ENCODE data around the gene SLC25A20. TPM values are rescaled to one million over a fixed set of nuclear protein-coding genes. Genes with fewer than 3 reads are reported as not detected.
"Not testable (repeated sequence)": the region's sequence is repeated elsewhere in the genome, so short reads cannot be mapped to it uniquely, and the experiment has no call there.

Gene SLC25A20
- polyA plus RNA-seq, 1 donor from 2014 or later, result 13.7 TPM

DNA sequence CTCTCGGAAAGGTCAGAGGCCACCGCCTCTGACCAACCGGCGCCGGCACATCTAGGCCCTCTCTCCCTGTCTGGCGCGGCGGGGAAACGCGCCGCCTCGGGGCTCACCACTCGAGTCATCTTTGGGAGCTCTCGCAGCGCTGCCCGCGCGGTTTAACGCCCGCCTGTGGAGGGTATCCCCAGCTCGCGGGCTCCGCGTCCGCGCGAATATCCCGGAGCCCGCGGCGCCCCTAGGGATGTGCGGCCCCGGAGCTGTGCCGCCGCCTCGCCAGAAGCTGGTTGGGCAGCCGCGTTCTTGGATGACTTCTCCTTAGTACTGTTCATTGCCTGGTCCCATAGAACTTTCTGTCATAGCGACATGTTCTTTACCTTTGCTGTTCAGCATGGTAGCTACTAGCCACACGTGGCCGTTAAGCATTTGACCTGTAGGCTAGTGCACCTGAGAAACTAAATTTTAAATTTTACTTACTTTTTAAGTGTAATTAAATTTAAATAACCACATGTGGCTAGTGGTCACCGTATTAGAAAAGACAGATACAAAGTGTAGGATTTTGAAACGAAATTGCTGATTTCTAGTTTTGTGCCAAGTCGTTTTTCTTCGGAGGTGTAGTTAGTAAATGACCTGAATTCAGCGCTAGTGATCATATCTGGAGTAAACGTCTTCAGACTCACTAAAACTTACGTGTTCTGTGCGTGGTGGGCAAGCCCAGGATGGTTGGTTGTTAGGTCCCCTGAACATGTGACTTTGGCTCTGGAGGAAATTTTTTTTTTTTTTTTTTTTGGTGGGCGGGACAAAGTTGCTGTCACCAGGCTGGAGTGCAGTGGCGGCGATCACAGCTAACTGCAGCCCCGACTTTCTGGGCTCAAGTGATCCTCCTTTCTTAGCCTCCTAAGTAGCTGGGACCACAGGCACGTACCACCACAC is 20.8 kb upstream of the SLC25A20 start:
- Mint-ChIP-seq H3K4me3 (peak overlapping the region; percentile 93 to 99 (median 96)), H3K27ac (peak overlapping the region; percentile 94 to 99 (median 95)), H3K9me3 (no peaks in the 10 kb centered on the region), H3K36me3 (no peaks in the 10 kb centered on the region), H3K27me3 (no peaks in the 10 kb centered on the region), H3K4me1 (peaks cover 14 to 21% (median 18%) of the 10 kb centered on the region in 3 donors)

DNA sequence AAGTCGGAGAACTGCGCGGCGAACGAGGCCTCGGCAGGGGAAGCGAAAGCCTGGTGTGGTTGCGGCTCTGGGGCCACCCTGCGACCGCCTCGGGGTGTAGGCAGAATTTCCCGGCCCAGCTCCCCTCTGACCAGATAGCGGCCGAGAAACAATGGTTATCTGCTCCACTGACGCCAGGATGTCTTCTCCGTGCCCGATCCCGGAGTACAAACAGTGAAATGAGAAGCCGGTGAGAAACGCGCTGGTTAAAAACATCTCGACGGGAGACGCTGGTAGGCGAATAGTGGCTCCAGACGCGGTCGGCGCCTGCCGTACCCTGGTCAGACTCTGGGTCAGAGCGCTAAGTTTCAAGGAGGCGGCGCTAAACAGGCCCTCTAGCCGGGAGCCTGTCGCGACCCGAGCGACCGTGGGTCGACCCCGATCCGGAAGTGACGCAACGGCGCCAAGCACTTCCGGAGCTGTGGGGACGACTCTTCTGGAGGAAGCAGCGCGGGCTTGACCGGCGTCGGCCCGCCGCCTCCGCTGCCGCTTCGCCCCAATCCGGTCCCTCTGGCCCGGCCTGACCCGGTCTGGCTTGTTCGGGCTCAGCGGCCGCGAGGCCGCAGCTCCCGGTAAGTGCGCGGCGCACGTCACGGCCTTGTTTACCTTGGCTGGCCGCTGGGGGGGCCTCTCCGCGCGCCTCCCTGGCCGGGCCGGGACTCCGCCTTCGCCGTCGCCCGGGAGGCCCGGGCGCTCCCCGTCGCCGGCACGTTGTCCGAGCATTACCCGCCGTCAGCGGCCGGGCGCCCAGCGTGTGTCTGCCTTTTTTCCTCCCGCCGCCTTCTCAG is 19.9 kb upstream of the SLC25A20 start, which contains the start of gene ARIH2:
ARIH2 (plus strand) TSS at position 455 of the 827 bp plus-strand sequence. CDS start 8,717 bp downstream, outside the sequence.
- H3K27me3 Mint-ChIP-seq, result no peaks in the 10 kb centered on the region
- H3K9me3 Mint-ChIP-seq, result no peaks in the 10 kb centered on the region
- H3K27ac Mint-ChIP-seq, result peak within 1 kb of the TSS; percentile 94 to 99 (median 95)
- H3K4me1 Mint-ChIP-seq, result peaks cover 14 to 21% (median 18%) of the 10 kb centered on the region in 3 donors
- H3K4me3 Mint-ChIP-seq, result peak within 1 kb of the TSS; percentile 93 to 99 (median 96)
- no peaks in the 10 kb centered on the region for H3K36me3 Mint-ChIP-seq

DNA sequence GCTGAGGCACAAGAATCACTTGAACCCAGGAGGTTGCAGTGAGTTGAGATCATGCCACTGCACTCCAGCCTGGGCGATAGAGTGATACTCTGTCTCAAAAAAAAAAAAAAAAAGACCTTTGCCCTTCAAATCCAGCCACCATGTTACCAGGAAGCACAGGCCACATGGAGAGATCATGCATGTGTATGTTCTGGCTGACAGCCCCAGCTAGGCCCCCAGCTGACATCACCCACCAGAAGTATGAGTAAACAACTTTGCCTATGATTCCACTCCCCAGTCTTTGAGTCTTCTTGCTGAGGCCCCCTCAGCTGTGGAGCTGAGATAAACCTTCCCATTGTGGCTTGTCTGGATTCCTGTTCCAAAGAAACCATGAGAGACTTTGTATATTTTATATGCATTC is 16.6 kb upstream of the SLC25A20 start:
- Mint-ChIP-seq H3K27ac (peak overlapping the region in 2 of 3 donors; percentile 57 to 78), H3K4me3 (no peak overlapping the region)

DNA sequence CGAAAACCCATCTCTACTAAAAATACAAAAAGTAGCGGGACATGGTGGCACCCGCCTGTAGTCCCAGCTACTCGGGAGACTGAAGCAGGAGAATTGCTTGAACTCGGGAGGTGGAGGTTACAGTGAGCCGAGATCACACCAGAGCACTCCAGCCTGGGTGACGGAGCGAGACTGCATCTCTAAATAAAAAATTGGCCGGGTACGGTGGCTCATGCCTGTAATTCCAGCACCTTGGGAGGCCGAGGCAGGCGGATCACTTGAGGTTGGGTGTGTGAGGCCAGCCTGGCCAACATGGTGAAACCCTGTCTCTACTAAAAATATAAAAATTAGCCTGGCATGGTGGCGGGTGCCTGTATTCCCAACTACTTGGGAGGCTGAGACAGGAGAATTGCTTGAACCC is 8.3 kb upstream of the SLC25A20 start:
- H3K27me3 Mint-ChIP-seq, H3K27ac Mint-ChIP-seq, H3K4me1 Mint-ChIP-seq, H3K4me3 Mint-ChIP-seq, H3K9me3 Mint-ChIP-seq, H3K36me3 Mint-ChIP-seq: not testable (repeated sequence)

More for the DNA sequence above, 16.6 kb upstream of the SLC25A20 start:
- Mint-ChIP-seq H3K9me3 (no peaks in the 10 kb centered on the region), H3K27me3 (no peaks in the 10 kb centered on the region), H3K36me3 (no peaks in the 10 kb centered on the region), H3K4me1 (peaks cover 8 to 17% (median 12%) of the 10 kb centered on the region in 3 donors)

DNA sequence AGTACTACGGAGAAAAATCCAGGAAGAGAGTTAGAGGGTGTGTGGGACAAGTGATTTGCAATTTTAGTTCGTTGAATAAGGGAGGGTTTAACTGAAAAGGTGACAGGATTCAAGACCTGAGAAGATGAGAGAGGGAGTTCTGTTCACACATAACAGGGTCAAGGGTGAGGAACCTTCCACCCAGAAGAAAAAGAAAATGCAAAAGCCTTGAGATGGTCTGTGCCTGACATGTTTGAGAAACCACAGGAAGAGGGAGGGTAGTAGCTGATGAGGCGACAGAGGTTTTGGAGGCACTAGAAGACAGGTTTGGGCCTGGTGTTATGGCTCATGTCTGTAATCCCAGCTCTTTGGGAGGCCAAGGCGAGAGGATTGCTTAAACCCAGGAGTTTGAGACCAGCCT is 591 bp upstream of the SLC25A20 start:
- peak overlapping the region; percentile 78 to 94 (median 92) for H3K27ac Mint-ChIP-seq
- no peaks in the 10 kb centered on the region for H3K36me3 Mint-ChIP-seq
- H3K4me1 Mint-ChIP-seq, result peaks cover 31 to 35% (median 32%) of the 10 kb centered on the region in 3 donors
- no peaks in the 10 kb centered on the region for H3K27me3 Mint-ChIP-seq
- peak overlapping the region; percentile 95 to 99 (median 96) for H3K4me3 Mint-ChIP-seq
- no peaks in the 10 kb centered on the region for H3K9me3 Mint-ChIP-seq

DNA sequence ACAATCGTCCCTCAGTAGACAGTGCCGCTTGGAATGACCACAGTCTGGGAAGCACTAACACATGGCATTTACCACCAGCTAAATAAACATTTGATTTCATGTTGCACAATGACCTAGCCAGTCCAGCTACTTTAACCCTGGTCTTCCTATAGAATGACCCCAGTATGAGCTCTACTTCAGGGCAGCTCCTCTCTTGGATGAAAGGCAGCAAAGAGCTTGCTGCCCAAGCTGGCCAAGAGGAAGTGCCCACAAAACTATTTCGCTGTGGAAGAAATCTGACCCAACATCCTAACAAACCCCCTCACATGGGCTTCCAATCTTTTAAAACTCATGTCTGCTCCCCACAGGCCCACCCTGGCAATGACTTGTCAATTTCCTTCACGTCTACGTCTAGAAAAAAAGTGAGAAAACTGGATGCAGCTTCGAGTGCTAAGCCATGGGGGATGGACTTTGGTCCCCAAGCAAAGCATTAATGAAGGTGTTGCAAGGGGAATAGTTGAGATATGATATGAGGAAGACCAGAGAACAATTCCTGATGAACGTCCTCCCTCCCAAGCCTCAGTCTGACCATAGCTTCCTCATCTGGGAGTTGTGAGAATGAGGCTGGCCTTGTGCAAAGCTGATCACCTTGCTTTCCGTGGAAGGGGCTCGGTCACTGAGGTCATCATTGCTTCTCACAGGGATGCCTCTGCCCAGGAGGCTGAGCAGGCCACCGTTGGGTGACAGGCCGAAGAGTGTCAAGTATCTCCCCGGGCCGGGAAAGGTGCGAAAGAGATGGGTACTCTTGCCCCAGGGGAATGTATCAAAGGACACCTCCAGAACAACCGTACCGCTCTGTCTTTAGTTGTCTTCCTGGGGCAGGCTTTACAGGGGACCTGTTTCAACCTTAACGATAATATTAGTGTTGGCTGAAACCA is 964 bp downstream of the SLC25A20 start:
- Mint-ChIP-seq H3K36me3 (no peaks in the 10 kb centered on the region), H3K27ac (peak overlapping the region; percentile 78 to 94 (median 92)), H3K4me3 (peak overlapping the region; percentile 95 to 99 (median 96)), H3K4me1 (peaks cover 25 to 29% (median 26%) of the 10 kb centered on the region in 3 donors), H3K9me3 (no peaks in the 10 kb centered on the region), H3K27me3 (no peaks in the 10 kb centered on the region)

DNA sequence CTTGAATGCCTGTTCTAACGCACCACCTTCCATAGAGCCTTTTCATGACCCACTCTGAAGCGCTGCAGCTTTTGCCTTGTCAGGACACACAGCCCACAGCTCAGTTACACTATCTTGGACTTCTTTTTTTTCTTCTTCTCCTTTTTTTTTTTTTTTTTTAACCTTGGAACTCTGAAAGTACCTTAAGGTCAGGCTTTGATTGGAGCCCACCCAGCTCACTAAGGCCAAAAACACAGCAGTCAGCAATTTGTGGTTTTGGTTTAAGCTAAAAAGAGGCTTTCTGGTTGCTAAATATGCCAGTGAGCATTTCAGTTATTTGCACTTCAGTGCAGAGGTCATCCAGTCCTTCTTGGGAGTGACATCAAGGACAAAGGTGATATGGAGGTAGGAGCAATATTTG is 1.7 kb downstream of the SLC25A20 start:
- Mint-ChIP-seq H3K36me3 (no peaks in the 10 kb centered on the region), H3K4me3 (peak overlapping the region; percentile 48 to 96 (median 68))

DNA sequence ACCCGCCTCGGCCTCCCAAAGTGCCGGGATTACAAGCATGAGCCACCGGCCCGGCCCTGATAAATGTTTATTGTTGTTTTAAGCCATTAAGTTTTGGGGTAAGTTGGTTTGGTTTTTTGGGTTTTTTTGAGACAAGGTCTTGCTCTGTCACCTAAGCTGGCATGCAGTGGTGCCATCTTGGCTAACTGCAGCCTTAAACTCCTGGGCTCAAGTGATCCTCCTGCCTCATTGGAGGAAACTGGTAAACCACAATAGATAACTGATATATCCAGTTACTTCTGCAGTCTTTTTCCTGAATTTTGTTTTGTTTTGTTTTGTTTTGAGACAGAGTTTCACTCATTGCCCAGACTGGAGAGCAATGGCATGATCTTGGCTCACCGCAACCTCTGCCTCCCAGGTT is 4.2 kb downstream of the SLC25A20 start:
- Mint-ChIP-seq H3K4me1 (peaks cover 21 to 26% (median 24%) of the 10 kb centered on the region in 3 donors), H3K36me3 (peaks cover 4% of the 10 kb centered on the region), H3K9me3 (no peaks in the 10 kb centered on the region), H3K4me3 (no peak overlapping the region), H3K27me3 (no peaks in the 10 kb centered on the region), H3K27ac (peak overlapping the region in 1 of 3 donors; percentile 19)

More for the DNA sequence above, 1.7 kb downstream of the SLC25A20 start:
- Mint-ChIP-seq H3K27me3 (no peaks in the 10 kb centered on the region), H3K4me1 (peaks cover 25 to 30% (median 26%) of the 10 kb centered on the region in 3 donors), H3K27ac (peak overlapping the region in 2 of 3 donors; percentile 59 to 78), H3K9me3 (no peaks in the 10 kb centered on the region)

DNA sequence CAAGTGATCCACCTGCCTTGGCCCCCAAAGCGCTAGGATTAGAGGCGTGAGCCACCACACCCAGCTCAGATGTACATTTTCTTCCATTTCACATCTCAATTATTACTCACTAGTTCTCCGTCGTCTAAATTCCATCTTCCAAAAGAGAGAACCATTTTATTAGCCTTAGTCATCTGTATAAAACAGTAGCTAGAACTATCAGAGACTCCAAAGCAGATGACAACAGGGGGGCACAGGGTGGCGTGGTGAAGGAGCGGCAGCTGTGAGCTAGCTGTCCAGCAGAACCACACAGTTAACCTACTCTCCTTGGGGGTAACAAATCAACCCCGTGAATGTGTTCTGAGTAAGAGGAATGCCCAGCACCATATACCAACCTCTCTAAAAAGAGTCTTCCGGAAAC is 7.1 kb downstream of the SLC25A20 start:
- Mint-ChIP-seq H3K4me1 (peaks cover 0 to 5% (median 0%) of the 10 kb centered on the region in 3 donors), H3K36me3 (peaks cover 4% of the 10 kb centered on the region), H3K4me3 (no peak overlapping the region), H3K27me3 (no peaks in the 10 kb centered on the region), H3K9me3 (no peaks in the 10 kb centered on the region), H3K27ac (no peak overlapping the region)

DNA sequence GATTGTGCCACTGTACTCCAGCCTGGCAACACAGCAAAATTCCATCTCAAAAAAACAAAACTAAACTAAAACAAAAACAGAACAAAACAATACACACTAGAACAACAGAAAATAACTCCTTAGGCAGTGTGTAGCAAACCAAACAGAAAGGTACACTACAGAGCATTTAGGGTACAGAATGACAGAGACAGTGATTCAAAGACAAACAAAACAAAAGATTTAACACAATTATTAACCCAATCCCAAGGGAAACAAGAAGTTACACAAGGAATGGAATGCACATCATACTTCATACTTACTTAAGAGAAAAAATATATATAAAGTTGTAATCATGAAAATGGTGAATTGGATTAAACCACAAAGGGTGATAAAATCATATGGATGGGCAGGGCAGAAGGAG is 12.9 kb downstream of the SLC25A20 start:
- Mint-ChIP-seq H3K27ac (peak overlapping the region in 1 of 3 donors; percentile 66), H3K4me3 (no peak overlapping the region), H3K9me3 (no peaks in the 10 kb centered on the region), H3K27me3 (no peaks in the 10 kb centered on the region), H3K36me3 (peaks cover 9% of the 10 kb centered on the region), H3K4me1 (peaks cover 0 to 14% (median 3%) of the 10 kb centered on the region in 3 donors)

DNA sequence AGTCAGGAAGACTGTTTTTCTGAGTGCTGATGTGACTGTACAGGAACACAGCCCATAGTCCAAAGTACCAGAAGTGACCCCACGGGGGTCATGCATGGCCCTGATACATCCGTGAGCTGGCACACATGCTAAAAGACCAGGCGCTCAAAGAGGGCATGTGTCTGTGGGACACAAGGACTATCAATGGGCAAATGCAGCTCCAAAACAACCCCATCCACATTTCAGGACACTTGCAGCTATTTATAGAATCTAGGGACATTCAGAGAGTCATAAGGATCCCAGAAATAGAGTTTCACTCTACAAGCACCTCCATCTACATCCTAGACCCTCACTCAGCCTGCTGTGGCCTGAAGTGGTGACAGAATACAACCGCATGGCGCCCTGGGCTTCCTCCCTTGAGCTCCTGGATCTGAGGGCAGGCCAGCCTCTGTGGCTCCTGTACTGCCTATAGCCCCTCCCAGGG is 17.0 kb downstream of the SLC25A20 start:
- Mint-ChIP-seq H3K27me3 (no peaks in the 10 kb centered on the region), H3K27ac (no peak overlapping the region), H3K4me3 (no peak overlapping the region), H3K36me3 (peaks cover 9% of the 10 kb centered on the region), H3K4me1 (peaks cover 0 to 22% (median 9%) of the 10 kb centered on the region in 3 donors), H3K9me3 (no peaks in the 10 kb centered on the region)

DNA sequence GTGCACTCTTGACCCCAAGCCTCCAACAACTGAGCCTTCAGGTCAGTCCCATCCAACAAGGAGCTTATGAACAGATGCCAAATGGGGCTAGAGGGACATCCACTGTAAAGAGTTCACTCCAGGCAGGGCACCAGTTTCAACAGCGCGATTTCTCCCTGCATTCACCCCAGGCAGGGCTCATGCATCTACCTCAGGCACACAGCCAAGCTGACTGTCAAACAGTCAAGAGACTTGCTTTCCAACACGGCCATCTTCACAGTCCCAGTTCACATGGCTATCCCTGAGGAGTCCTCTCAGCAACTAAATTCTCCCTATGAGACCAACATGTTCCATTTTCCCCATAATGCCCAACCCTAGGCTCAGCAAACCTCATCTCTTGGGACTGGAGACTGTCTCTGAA is 17.7 kb downstream of the SLC25A20 start:
- Mint-ChIP-seq H3K4me3 (no peak overlapping the region), H3K27ac (no peak overlapping the region), H3K27me3 (no peaks in the 10 kb centered on the region), H3K9me3 (no peaks in the 10 kb centered on the region), H3K4me1 (peaks cover 0 to 21% (median 9%) of the 10 kb centered on the region in 3 donors), H3K36me3 (peaks cover 9% of the 10 kb centered on the region)

DNA sequence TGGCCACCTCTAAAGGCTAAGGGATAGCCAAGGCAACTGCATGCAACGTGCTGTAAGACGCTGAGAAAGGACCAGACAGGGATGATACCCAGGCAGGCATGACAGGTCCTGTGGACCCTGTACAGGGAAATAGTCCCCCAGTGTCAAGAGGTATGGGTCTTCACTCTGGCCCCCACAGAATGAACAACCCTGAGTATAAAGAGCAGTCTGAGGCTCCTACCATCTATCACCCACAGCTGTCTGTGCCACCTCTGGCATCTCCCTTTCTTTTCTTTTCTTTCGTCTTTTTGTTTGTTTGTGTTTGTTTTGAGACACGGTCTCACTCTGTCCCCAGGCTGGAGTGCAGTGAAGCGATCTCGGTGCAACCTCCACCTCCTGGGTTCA is 18.7 kb downstream of the SLC25A20 start:
- Mint-ChIP-seq H3K27me3 (no peaks in the 10 kb centered on the region), H3K27ac (peak overlapping the region in 1 of 3 donors; percentile 73), H3K36me3 (peaks cover 5% of the 10 kb centered on the region), H3K4me3 (peak overlapping the region in 1 of 4 donors; percentile 27), H3K4me1 (peaks cover 0 to 14% (median 9%) of the 10 kb centered on the region in 3 donors), H3K9me3 (no peaks in the 10 kb centered on the region)

Measured in IgD-negative memory B cell (primary cell).